LNCaP clone FGC (cell line): ENCODE measurements around the gene FILIP1L.

Experiments
- DNase-seq: peaks from one replicate; pipeline ENCODE4 v3.0.0-alpha.2; 2011; ENCODE audit warnings: low read depth
- H3K4me3 ChIP-seq: 2 replicates; pipeline ENCODE4 v1.5.1; 2011; ENCODE audit warnings: mild to moderate bottlenecking, low read depth, low read length, control low read depth
- CTCF ChIP-seq: IDR thresholded peaks from 2 replicates; pipeline ENCODE4 v1.5.1; 2012; ENCODE audit warnings: mild to moderate bottlenecking; ENCODE audit not compliant: control insufficient read depth, insufficient read depth; ENCODE audit errors: extremely low read depth

The FILIP1L gene

GRCh38 chr3:100128565-100128964 is 14.3 kb upstream of the FILIP1L start:
- no peak for TF ChIP-seq CTCF
- H3K4me3 ChIP-seq: no peak overlapping the region
- DNase-seq: no peak

GRCh38 chr3:100127792-100128191 is 13.5 kb upstream of the FILIP1L start:
- no peak for TF ChIP-seq CTCF
- no peak overlapping the region for H3K4me3 ChIP-seq
- no peak for DNase-seq

GRCh38 chr3:100125161-100125938 is 11.0 kb upstream of the FILIP1L start:
- TF ChIP-seq CTCF: no peak
- no peak for DNase-seq
- H3K4me3 ChIP-seq: no peak overlapping the region

- H3K4me3 ChIP-seq: no peak overlapping the region
- DNase-seq: no peak
- TF ChIP-seq CTCF: no peak
These were observed 10.0 kb upstream of the FILIP1L start for GRCh38 chr3:100124201-100124761.

- no peak for DNase-seq
- no peak for TF ChIP-seq CTCF
- H3K4me3 ChIP-seq: no peak overlapping the region
These were observed 8.8 kb upstream of the FILIP1L start for GRCh38 chr3:100123112-100123511.

GRCh38 chr3:100122321-100122720 is 8.0 kb upstream of the FILIP1L start:
- DNase-seq: no peak
- H3K4me3 ChIP-seq: no peak overlapping the region
- TF ChIP-seq CTCF: no peak

GRCh38 chr3:100120693-100121092 is 6.4 kb upstream of the FILIP1L start:
- H3K4me3 ChIP-seq: no peak overlapping the region
- TF ChIP-seq CTCF: no peak
- no peak for DNase-seq
